Measurements from ENCODE around the gene MDH2.
"Not testable (repeated sequence)": the region's sequence is repeated elsewhere in the genome, so short reads cannot be mapped to it uniquely, and the experiment has no call there.

DNA sequence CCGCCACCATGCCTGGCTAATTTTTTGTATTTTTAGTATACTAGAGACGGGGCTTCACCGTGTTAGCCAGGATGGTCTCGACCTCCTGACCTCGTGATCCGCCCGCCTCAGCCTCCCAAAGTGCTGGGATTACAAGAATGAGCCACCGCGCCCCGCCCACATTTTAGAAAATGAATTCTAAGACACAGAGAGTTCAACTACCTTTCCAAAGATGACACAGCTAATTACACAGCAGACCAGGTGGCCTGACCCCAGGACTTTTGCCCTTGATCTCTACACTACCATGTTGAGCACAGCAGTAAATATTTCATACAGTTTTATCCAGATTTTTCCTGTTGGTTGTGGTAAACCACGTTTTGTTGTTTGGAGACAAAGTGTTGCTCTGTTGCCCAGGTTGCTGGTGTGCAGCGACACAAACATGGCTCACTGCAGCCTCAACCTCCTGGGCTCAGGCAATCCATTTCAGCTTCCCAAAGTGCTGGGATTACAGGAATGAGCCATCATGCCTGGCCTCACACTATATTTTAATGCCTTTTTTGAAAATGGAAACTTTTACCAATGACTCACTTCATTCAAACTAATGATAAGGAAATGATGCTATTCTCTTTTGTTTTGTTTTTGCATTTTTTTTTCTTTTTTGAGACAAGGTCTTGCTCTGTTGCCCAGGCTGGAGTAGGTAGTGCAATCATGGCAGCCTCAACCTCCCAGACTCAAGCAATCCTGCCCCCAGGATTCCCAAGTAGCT is 54.0 kb downstream of the MDH2 start:
- TF ChIP-seq YY1 (IDR thresholded peaks at IDR 0.05; ENCODE audit: insufficient read depth, insufficient read length); ZNF274 (IDR thresholded peaks at IDR 0.05; ENCODE audit: low read depth, low read length); SUZ12 (IDR thresholded peaks at IDR 0.05; ENCODE audit: extremely low read depth, insufficient read depth, insufficient read length): not testable (repeated sequence)

Data from NT2/D1 (cell line).